ENCODE results near the gene CFI. TPM values are rescaled to one million over a fixed set of nuclear protein-coding genes. Genes with fewer than 3 reads are reported as not detected.

CFI gene
- total and polyA plus RNA-seq, 2 of the 8 experiments (the other 6 are each of a cell fraction or from before 2014, with no cell fraction given): not detected

- Histone ChIP-seq H3K4ac (replicated peaks; ENCODE audit: insufficient read length, low read depth, low read length) (no peak overlapping the region), H3K23ac (ENCODE audit: insufficient read length) (no peak overlapping the region), H3K4me3 (ENCODE audit: extremely low read depth in 1 of 4, insufficient read depth in 2 of 4, low read depth in 3 of 4, low read length in 4 of 4) (no peak overlapping the region), H3K23me2 (ENCODE audit: low read depth, low read length) (no peaks in the 10 kb centered on the region), H3K4me2 (ENCODE audit: insufficient read depth in 1 of 2, low read depth in 2 of 2, low read length in 2 of 2) (no peak overlapping the region), H2BK15ac (ENCODE audit: low read length) (no peak overlapping the region), H3K27me3 (replicated peaks in 1 of 4; ENCODE audit: control insufficient read depth in 3 of 4, extremely low read depth in 1 of 4, insufficient read depth in 3 of 4, low read length in 3 of 4) (no peaks in the 10 kb centered on the region), H3K56ac (replicated peaks; ENCODE audit: insufficient read length, low read depth, low read length) (no peak overlapping the region), H3K18ac (ENCODE audit: extremely low read depth, low read length) (no peak overlapping the region), H3K36me3 (ENCODE audit: control insufficient read depth in 2 of 4, insufficient read depth in 4 of 4, low read length in 3 of 4) (no peaks in the 10 kb centered on the region), H3K27ac (ENCODE audit: low read depth, low read length) (no peak overlapping the region), H4K8ac (ENCODE audit: extremely low read depth, insufficient read depth, low read length) (no peak overlapping the region), H3K79me1 (ENCODE audit: low read depth, low read length) (no peaks in the 10 kb centered on the region), H3K79me2 (ENCODE audit: control insufficient read depth in 1 of 2, insufficient read depth in 2 of 2, low read length in 2 of 2) (no peaks in the 10 kb centered on the region), H3K14ac (ENCODE audit: insufficient read length) (no peak overlapping the region), H2BK20ac (ENCODE audit: low read length) (no peak overlapping the region), H4K91ac (replicated peaks; ENCODE audit: insufficient read length, low read length) (no peak overlapping the region), H3K4me1 (replicated peaks in 1 of 4; ENCODE audit: control insufficient read depth in 3 of 4, insufficient read depth in 4 of 4, low read length in 3 of 4) (no peaks in the 10 kb centered on the region), H3K9me3 (ENCODE audit: insufficient read depth in 2 of 2, low read depth in 1 of 2, low read length in 1 of 2) (no peaks in the 10 kb centered on the region), H3K9ac (replicated peaks in 1 of 4; ENCODE audit: extremely low read depth in 1 of 4, low read depth in 3 of 4, low read length in 3 of 4) (no peak overlapping the region), H2AFZ (ENCODE audit: low read length) (no peak overlapping the region), H2BK12ac (ENCODE audit: low read depth, low read length) (no peak overlapping the region), H4K20me1 (replicated peaks in 1 of 2; ENCODE audit: control insufficient read depth in 1 of 2, insufficient read depth in 2 of 2, low read length in 2 of 2) (no peaks in the 10 kb centered on the region), H2AK5ac (ENCODE audit: low read depth, low read length) (no peak overlapping the region), H4K5ac (ENCODE audit: insufficient read length, low read depth, low read length) (no peak overlapping the region), H2BK5ac (ENCODE audit: low read depth, low read length) (no peak overlapping the region), H2BK120ac (replicated peaks; ENCODE audit: low read depth, low read length) (no peak overlapping the region)
- DNase-seq (ENCODE audit: low read depth in 1 of 2, low spot score in 2 of 2) (no peak), FAIRE-seq (no peak)
- POLR2A ChIA-PET (ENCODE audit: partially characterized antibody): no interaction called here
- 100% methylated on average over 1 of the region's 1 CpG; no CpG with 5 or more reads in 1 of the 2 experiments for WGBS, 2 experiments (ENCODE audit: extremely low coverage in 1 of 2, insufficient coverage in 1 of 2, insufficient read length in 1 of 2, insufficient replicate concordance in 2 of 2, low coverage in 1 of 2, low lambda C conversion rate in 2 of 2, missing lambda C conversion rate in 1 of 2)
- CTCF ChIA-PET (ENCODE audit: partially characterized antibody): no interaction called here
- no peak for TF ChIP-seq GTF2F1 (IDR thresholded peaks at IDR 0.05; ENCODE audit: borderline replicate concordance, low read depth, low read length)
- no peak for TF ChIP-seq JUND (IDR thresholded peaks at IDR 0.05; ENCODE audit: low read length)
- no peak for TF ChIP-seq MAFK (IDR thresholded peaks at IDR 0.05; ENCODE audit: low read depth, low read length)
- no peak for TF ChIP-seq CBX5 (IDR thresholded peaks at IDR 0.05; ENCODE audit: low read depth, low read length)
- no peak for TF ChIP-seq KDM5A (IDR thresholded peaks at IDR 0.05; ENCODE audit: low read length)
- no peak for TF ChIP-seq RNF2 (IDR thresholded peaks at IDR 0.05; ENCODE audit: borderline replicate concordance, low read depth, low read length, missing control alignments, poor library complexity, severe bottlenecking)
- no peak for TF ChIP-seq SAP30 (IDR thresholded peaks at IDR 0.05; ENCODE audit: insufficient read depth, insufficient replicate concordance, low read length)
- TF ChIP-seq SIX5 (IDR thresholded peaks at IDR 0.05; ENCODE audit: low read depth, low read length): no peak
- TF ChIP-seq TAF7 (optimal IDR thresholded peaks at IDR 0.05; ENCODE audit: borderline replicate concordance, low read depth, low read length): no peak
- TF ChIP-seq PHF8 (conservative IDR thresholded peaks at IDR 0.05; ENCODE audit: low read depth, low read length): no peak
- no peak for TF ChIP-seq TCF12 (IDR thresholded peaks at IDR 0.05; ENCODE audit: low read depth, low read length)
- TF ChIP-seq SUZ12 (IDR thresholded peaks at IDR 0.05; ENCODE audit: low read length): no peak
- TF ChIP-seq RFX5 (IDR thresholded peaks at IDR 0.05; ENCODE audit: borderline replicate concordance, low read depth, low read length): no peak
- no peak for TF ChIP-seq YY1 (IDR thresholded peaks at IDR 0.05; ENCODE audit: low read depth, low read length)
- TF ChIP-seq SRF (IDR thresholded peaks at IDR 0.05; ENCODE audit: low read depth, low read length): no peak
- no peak for TF ChIP-seq POLR2A (IDR thresholded peaks at IDR 0.05; ENCODE audit: control extremely low read depth in 1 of 2, low read depth in 2 of 2, low read length in 2 of 2)
Observed at GRCh38 chr4:109787807-109788206, 14.0 kb downstream of the CFI start.

Measured in H1 (cell line).